ENCODE measurements around the gene SAMD10. TPM values are rescaled to one million over a fixed set of nuclear protein-coding genes. Genes with fewer than 3 reads are reported as not detected.

The SAMD10 gene
- polyA plus RNA-seq, 1 of the 3 experiments (the other 2 are of a cell fraction): 11.6 TPM

DNA sequence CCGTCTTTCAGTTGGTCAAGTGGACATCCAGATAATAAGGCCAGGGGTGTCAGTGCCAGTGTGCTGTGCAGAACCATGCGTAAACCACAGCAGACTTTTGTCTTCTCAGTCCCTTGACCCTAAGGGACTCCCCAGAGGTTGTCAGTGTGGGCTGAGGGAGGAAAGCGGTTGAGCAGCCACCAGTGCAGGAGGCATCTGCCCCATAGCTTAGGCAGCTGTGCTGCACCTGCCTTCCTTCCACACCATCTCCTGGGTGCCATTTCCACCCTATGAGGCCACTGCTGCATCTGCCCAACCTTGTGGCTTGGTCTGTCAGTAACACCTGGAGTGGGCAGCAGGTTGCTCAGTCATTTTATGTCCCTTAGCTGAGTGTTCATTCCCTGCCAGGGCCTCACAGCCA lies 27.5 kb upstream of the SAMD10 start:
- ChIA-PET CTCF (interaction anchor here (1.0 to 1.7 kb wide), 3 partner anchors 32 to 51 kb away, joined by 3 to 9 read pairs (median 4); no protein-coding TSS in a partner anchor), POLR2A (no interaction called here)
- H3K4me2 ChIP-seq: no peak overlapping the region

DNA sequence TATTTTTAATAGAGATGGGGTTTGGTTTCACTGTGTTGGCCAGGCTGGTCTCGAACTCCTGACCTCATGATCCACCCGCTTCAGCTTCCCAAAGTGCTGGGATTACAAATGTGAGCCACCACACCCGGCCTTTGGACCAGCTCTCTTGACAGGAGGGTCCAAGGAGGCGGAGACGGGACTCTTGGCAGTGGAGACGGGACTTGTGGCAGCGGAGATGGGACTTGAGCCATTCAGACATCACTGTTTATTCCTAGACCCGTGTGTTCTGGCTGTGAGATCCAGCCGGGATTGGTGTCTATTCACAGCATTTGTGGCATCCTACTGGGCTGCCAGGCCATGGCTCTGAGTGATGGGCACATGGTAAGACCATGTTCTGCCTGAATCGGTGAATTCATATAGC lies 27.0 kb upstream of the SAMD10 start:
- Histone ChIP-seq H3K4me3 (ENCODE audit: low read depth in 2 of 2, low read length in 1 of 2) (no peak overlapping the region), H2AFZ (ENCODE audit: low read depth) (no peak overlapping the region), H3K9ac (no peak overlapping the region), H3K4me2 (no peak overlapping the region), H3K9me2 (no peaks in the 10 kb centered on the region), H4K20me1 (ENCODE audit: insufficient read depth) (peaks cover 5% of the 10 kb centered on the region; the same call in 1 of the 2 replicates), H3K27ac (ENCODE audit: low read depth in 2 of 2, low read length in 1 of 2) (no peak overlapping the region), H3K27me3 (ENCODE audit: insufficient read depth) (no peaks in the 10 kb centered on the region), H3K4me1 (ENCODE audit: control insufficient read depth in 1 of 2, insufficient read depth in 2 of 2, low read depth in 1 of 2, low read length in 1 of 2) (no peaks in the 10 kb centered on the region), H3K36me3 (replicated peaks in 1 of 2; ENCODE audit: control insufficient read depth in 1 of 2, insufficient read depth in 2 of 2, low read length in 1 of 2) (peaks cover 48 to 55% of the 10 kb centered on the region in 2 experiments), H3K9me3 (no peaks in the 10 kb centered on the region), H3K79me2 (ENCODE audit: insufficient read depth) (peaks cover 25% of the 10 kb centered on the region; the same call in 1 of the 2 replicates), H3F3A (replicated peaks; ENCODE audit: insufficient read depth) (no peaks in the 10 kb centered on the region)
- no peak for DNase-seq
- ChIA-PET CTCF (interaction anchor here (1.0 to 1.7 kb wide), 3 partner anchors 33 to 51 kb away, joined by 3 to 9 read pairs (median 4); no protein-coding TSS in a partner anchor), POLR2A (no interaction called here)
- WGBS (ENCODE audit: low lambda C conversion rate): 99% methylated on average over 8 of the region's 10 CpGs
- no peak for TF ChIP-seq SMC3 (IDR thresholded peaks at IDR 0.05; ENCODE audit: low read depth, low read length)
- TF ChIP-seq RXRA (IDR thresholded peaks at IDR 0.05; ENCODE audit: borderline replicate concordance, low read depth): no peak
- TF ChIP-seq, protein P1, sequence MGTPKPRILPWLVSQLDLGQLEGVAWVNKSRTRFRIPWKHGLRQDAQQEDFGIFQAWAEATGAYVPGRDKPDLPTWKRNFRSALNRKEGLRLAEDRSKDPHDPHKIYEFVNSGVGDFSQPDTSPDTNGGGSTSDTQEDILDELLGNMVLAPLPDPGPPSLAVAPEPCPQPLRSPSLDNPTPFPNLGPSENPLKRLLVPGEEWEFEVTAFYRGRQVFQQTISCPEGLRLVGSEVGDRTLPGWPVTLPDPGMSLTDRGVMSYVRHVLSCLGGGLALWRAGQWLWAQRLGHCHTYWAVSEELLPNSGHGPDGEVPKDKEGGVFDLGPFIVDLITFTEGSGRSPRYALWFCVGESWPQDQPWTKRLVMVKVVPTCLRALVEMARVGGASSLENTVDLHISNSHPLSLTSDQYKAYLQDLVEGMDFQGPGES (IDR thresholded peaks at IDR 0.05; ENCODE audit: low read depth, low read length): no peak
- no peak for TF ChIP-seq NFIC (IDR thresholded peaks at IDR 0.05; ENCODE audit: borderline replicate concordance)
- TF ChIP-seq, protein P2, sequence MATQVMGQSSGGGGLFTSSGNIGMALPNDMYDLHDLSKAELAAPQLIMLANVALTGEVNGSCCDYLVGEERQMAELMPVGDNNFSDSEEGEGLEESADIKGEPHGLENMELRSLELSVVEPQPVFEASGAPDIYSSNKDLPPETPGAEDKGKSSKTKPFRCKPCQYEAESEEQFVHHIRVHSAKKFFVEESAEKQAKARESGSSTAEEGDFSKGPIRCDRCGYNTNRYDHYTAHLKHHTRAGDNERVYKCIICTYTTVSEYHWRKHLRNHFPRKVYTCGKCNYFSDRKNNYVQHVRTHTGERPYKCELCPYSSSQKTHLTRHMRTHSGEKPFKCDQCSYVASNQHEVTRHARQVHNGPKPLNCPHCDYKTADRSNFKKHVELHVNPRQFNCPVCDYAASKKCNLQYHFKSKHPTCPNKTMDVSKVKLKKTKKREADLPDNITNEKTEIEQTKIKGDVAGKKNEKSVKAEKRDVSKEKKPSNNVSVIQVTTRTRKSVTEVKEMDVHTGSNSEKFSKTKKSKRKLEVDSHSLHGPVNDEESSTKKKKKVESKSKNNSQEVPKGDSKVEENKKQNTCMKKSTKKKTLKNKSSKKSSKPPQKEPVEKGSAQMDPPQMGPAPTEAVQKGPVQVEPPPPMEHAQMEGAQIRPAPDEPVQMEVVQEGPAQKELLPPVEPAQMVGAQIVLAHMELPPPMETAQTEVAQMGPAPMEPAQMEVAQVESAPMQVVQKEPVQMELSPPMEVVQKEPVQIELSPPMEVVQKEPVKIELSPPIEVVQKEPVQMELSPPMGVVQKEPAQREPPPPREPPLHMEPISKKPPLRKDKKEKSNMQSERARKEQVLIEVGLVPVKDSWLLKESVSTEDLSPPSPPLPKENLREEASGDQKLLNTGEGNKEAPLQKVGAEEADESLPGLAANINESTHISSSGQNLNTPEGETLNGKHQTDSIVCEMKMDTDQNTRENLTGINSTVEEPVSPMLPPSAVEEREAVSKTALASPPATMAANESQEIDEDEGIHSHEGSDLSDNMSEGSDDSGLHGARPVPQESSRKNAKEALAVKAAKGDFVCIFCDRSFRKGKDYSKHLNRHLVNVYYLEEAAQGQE (IDR thresholded peaks at IDR 0.05; ENCODE audit: low read depth, low read length): no peak

More for the DNA sequence above, 27.5 kb upstream of the SAMD10 start:
- H2AFZ ChIP-seq (ENCODE audit: low read depth): no peak overlapping the region
- peaks cover 48 to 53% of the 10 kb centered on the region in 2 experiments for H3K36me3 ChIP-seq (replicated peaks in 1 of 2; ENCODE audit: control insufficient read depth in 1 of 2, insufficient read depth in 2 of 2, low read length in 1 of 2)
- TF ChIP-seq SIN3A (IDR thresholded peaks at IDR 0.05; ENCODE audit: borderline replicate concordance, low read depth, low read length) (no peak), NRF1 (IDR thresholded peaks at IDR 0.05; ENCODE audit: low read depth, low read length) (no peak), NFIC (IDR thresholded peaks at IDR 0.05; ENCODE audit: borderline replicate concordance) (no peak), RXRA (IDR thresholded peaks at IDR 0.05; ENCODE audit: borderline replicate concordance, low read depth) (no peak), RAD21 (IDR thresholded peaks at IDR 0.05; ENCODE audit: low read length) (no peak), FOSL2 (IDR thresholded peaks at IDR 0.05; ENCODE audit: borderline replicate concordance, low read depth) (no peak), GABPA (IDR thresholded peaks at IDR 0.05; ENCODE audit: low read depth) (no peak), TEAD4 (IDR thresholded peaks at IDR 0.05; ENCODE audit: borderline replicate concordance, insufficient read depth) (no peak), JUND (IDR thresholded peaks at IDR 0.05) (no peak), RFX5 (IDR thresholded peaks at IDR 0.05; ENCODE audit: low read length) (no peak), RCOR1 (IDR thresholded peaks at IDR 0.05; ENCODE audit: low read length) (no peak), ELF1 (IDR thresholded peaks at IDR 0.05) (no peak), TAF1 (IDR thresholded peaks at IDR 0.05; ENCODE audit: borderline replicate concordance, low read depth, low read length) (no peak), FOXM1 (IDR thresholded peaks at IDR 0.05; ENCODE audit: low read depth) (no peak)
- TF ChIP-seq, protein P1 (IDR thresholded peaks at IDR 0.05; ENCODE audit: low read depth, low read length): no peak
- TF ChIP-seq, protein P3, sequence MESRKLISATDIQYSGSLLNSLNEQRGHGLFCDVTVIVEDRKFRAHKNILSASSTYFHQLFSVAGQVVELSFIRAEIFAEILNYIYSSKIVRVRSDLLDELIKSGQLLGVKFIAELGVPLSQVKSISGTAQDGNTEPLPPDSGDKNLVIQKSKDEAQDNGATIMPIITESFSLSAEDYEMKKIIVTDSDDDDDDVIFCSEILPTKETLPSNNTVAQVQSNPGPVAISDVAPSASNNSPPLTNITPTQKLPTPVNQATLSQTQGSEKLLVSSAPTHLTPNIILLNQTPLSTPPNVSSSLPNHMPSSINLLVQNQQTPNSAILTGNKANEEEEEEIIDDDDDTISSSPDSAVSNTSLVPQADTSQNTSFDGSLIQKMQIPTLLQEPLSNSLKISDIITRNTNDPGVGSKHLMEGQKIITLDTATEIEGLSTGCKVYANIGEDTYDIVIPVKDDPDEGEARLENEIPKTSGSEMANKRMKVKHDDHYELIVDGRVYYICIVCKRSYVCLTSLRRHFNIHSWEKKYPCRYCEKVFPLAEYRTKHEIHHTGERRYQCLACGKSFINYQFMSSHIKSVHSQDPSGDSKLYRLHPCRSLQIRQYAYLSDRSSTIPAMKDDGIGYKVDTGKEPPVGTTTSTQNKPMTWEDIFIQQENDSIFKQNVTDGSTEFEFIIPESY (IDR thresholded peaks at IDR 0.05; ENCODE audit: borderline replicate concordance, low read depth): no peak
- TF ChIP-seq, protein P4, sequence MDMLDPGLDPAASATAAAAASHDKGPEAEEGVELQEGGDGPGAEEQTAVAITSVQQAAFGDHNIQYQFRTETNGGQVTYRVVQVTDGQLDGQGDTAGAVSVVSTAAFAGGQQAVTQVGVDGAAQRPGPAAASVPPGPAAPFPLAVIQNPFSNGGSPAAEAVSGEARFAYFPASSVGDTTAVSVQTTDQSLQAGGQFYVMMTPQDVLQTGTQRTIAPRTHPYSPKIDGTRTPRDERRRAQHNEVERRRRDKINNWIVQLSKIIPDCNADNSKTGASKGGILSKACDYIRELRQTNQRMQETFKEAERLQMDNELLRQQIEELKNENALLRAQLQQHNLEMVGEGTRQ (IDR thresholded peaks at IDR 0.05; ENCODE audit: borderline replicate concordance, low read depth, low read length): no peak
- WGBS (ENCODE audit: low lambda C conversion rate): 100% methylated on average over 3 of the region's 3 CpGs
- no peak overlapping the region for H3K4me3 ChIP-seq (ENCODE audit: low read depth in 2 of 2, low read length in 1 of 2)
- H3K9ac ChIP-seq: no peak overlapping the region
- H3K9me3 ChIP-seq: no peaks in the 10 kb centered on the region
- peaks cover 5% of the 10 kb centered on the region; the same call in 1 of the 2 replicates for H4K20me1 ChIP-seq (ENCODE audit: insufficient read depth)
- no peaks in the 10 kb centered on the region for H3K9me2 ChIP-seq
- no peaks in the 10 kb centered on the region for H3K4me1 ChIP-seq (ENCODE audit: control insufficient read depth in 1 of 2, insufficient read depth in 2 of 2, low read depth in 1 of 2, low read length in 1 of 2)
- no peak for DNase-seq
- no peaks in the 10 kb centered on the region for H3K27me3 ChIP-seq (ENCODE audit: insufficient read depth)
- no peaks in the 10 kb centered on the region for H3F3A ChIP-seq (replicated peaks; ENCODE audit: insufficient read depth)
- H3K27ac ChIP-seq (ENCODE audit: low read depth in 2 of 2, low read length in 1 of 2): no peak overlapping the region
- peaks cover 25% of the 10 kb centered on the region; the same call in 1 of the 2 replicates for H3K79me2 ChIP-seq (ENCODE audit: insufficient read depth)
